GM13976 (cell line): ENCODE measurements around the gene KCNAB1.

Experiments used
- DNase-seq: peaks from one replicate; pipeline ENCODE4 v3.0.0; 2012; ENCODE audit warnings: low spot score
- CTCF ChIP-seq: IDR thresholded peaks from 2 replicates; pipeline ENCODE4 v1.5.1; 2012; ENCODE audit warnings: borderline replicate concordance, mild to moderate bottlenecking; ENCODE audit not compliant: insufficient read depth; ENCODE audit errors: extremely low read depth, missing control alignments, control extremely low read depth
- in situ Hi-C: fragments of 300-500 bp; cut with MboI; formaldehyde crosslinking; loops from one replicate; pipeline ENCODE4 v1.12.0; 2022; ENCODE audit warnings: low sequenced_read_pairs, mixed read lengths, inconsistent platforms; ENCODE audit not compliant: unreplicated experiment

The KCNAB1 gene

GRCh38 chr3:156424758-156425157 is 304.4 kb downstream of the KCNAB1 start:
- no peak for DNase-seq
- in situ Hi-C loops, result no loop called here
- TF ChIP-seq CTCF, result no peak

GRCh38 chr3:156425651-156426050 is 305.3 kb downstream of the KCNAB1 start:
- no peak for TF ChIP-seq CTCF
- in situ Hi-C loops, result no loop called here
- DNase-seq, result no peak

GRCh38 chr3:156429125-156429524 is 308.7 kb downstream of the KCNAB1 start:
- no peak for DNase-seq
- no peak for TF ChIP-seq CTCF
- in situ Hi-C loops, result no loop called here

- no peak for TF ChIP-seq CTCF
- in situ Hi-C loops, result no loop called here
- no peak for DNase-seq
Observed at GRCh38 chr3:156431334-156432124, 311.2 kb downstream of the KCNAB1 start.

- in situ Hi-C loops, result no loop called here
- no peak for DNase-seq
- no peak for TF ChIP-seq CTCF
Observed at GRCh38 chr3:156432563-156432962, 312.2 kb downstream of the KCNAB1 start.

GRCh38 chr3:156433138-156433537 is 312.8 kb downstream of the KCNAB1 start:
- in situ Hi-C loops, result no loop called here
- no peak for DNase-seq
- TF ChIP-seq CTCF, result no peak

- TF ChIP-seq CTCF, result no peak
- in situ Hi-C loops, result no loop called here
- DNase-seq, result no peak
Observed at GRCh38 chr3:156433910-156434309, 313.5 kb downstream of the KCNAB1 start.
